WTC11 (cell line): ENCODE results near the gene S100P.

Experiments
- JUN ChIP-seq: sonication (generic); formaldehyde crosslinking; IDR thresholded peaks from 2 replicates; pipeline ENCODE4 v1.8.0; 2023; ENCODE audit warnings: mild to moderate bottlenecking, missing genetic modification reagents
- TF ChIP-seq, protein P1 (sequence below): sonication (generic); formaldehyde crosslinking; IDR thresholded peaks from 2 replicates; pipeline ENCODE4 v1.8.1; 2022; ENCODE audit warnings: missing genetic modification reagents, borderline replicate concordance
- TF ChIP-seq, protein P2 (sequence below): fragments of 200-600 bp; IDR thresholded peaks from 2 replicates; pipeline ENCODE4 v1.8.0; 2022; ENCODE audit warnings: antibody characterized with exemption
- TF ChIP-seq, protein P3 (sequence below): sonication (generic); formaldehyde crosslinking; IDR thresholded peaks from 2 replicates; pipeline ENCODE4 v1.8.0; 2022; ENCODE audit warnings: mild to moderate bottlenecking, missing genetic modification reagents
- TF ChIP-seq, protein P4 (sequence below): sonication (generic); formaldehyde crosslinking; IDR thresholded peaks from 2 replicates; pipeline ENCODE4 v1.8.1; 2023; ENCODE audit warnings: mild to moderate bottlenecking, missing genetic modification reagents

DNA sequence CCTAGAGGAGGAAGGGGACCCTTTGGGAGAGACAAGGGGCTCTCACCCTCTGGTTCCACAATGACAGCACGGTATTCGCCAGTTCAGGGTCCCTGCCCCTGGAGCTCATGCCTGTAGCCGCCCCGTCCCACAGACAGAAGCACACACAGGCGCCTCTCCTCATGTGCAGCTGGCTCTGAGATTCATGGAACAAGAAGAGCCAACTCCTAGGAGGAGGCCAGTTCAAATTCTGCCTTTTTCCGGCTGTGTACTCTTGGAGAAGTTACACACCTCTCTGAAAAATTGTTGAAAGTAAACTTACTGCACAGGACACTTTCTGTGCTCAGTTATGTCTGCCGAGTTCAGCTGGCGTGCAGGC lies 37.6 kb downstream of the S100P start:
- TF ChIP-seq, protein P1, sequence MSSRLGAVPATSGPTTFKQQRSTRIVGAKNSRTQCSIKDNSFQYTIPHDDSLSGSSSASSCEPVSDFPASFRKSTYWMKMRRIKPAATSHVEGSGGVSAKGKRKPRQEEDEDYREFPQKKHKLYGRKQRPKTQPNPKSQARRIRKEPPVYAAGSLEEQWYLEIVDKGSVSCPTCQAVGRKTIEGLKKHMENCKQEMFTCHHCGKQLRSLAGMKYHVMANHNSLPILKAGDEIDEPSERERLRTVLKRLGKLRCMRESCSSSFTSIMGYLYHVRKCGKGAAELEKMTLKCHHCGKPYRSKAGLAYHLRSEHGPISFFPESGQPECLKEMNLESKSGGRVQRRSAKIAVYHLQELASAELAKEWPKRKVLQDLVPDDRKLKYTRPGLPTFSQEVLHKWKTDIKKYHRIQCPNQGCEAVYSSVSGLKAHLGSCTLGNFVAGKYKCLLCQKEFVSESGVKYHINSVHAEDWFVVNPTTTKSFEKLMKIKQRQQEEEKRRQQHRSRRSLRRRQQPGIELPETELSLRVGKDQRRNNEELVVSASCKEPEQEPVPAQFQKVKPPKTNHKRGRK (CRISPR knock-in tag): no peak
- TF ChIP-seq, protein P2, sequence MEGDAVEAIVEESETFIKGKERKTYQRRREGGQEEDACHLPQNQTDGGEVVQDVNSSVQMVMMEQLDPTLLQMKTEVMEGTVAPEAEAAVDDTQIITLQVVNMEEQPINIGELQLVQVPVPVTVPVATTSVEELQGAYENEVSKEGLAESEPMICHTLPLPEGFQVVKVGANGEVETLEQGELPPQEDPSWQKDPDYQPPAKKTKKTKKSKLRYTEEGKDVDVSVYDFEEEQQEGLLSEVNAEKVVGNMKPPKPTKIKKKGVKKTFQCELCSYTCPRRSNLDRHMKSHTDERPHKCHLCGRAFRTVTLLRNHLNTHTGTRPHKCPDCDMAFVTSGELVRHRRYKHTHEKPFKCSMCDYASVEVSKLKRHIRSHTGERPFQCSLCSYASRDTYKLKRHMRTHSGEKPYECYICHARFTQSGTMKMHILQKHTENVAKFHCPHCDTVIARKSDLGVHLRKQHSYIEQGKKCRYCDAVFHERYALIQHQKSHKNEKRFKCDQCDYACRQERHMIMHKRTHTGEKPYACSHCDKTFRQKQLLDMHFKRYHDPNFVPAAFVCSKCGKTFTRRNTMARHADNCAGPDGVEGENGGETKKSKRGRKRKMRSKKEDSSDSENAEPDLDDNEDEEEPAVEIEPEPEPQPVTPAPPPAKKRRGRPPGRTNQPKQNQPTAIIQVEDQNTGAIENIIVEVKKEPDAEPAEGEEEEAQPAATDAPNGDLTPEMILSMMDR: no peak
- TF ChIP-seq, protein P3, sequence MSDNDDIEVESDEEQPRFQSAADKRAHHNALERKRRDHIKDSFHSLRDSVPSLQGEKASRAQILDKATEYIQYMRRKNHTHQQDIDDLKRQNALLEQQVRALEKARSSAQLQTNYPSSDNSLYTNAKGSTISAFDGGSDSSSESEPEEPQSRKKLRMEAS: no peak
- TF ChIP-seq JUN (CRISPR knock-in tag): no peak
- TF ChIP-seq, protein P4, sequence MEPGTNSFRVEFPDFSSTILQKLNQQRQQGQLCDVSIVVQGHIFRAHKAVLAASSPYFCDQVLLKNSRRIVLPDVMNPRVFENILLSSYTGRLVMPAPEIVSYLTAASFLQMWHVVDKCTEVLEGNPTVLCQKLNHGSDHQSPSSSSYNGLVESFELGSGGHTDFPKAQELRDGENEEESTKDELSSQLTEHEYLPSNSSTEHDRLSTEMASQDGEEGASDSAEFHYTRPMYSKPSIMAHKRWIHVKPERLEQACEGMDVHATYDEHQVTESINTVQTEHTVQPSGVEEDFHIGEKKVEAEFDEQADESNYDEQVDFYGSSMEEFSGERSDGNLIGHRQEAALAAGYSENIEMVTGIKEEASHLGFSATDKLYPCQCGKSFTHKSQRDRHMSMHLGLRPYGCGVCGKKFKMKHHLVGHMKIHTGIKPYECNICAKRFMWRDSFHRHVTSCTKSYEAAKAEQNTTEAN (CRISPR knock-in tag): no peak
